ENCODE results near the gene ASAP3.

DNA sequence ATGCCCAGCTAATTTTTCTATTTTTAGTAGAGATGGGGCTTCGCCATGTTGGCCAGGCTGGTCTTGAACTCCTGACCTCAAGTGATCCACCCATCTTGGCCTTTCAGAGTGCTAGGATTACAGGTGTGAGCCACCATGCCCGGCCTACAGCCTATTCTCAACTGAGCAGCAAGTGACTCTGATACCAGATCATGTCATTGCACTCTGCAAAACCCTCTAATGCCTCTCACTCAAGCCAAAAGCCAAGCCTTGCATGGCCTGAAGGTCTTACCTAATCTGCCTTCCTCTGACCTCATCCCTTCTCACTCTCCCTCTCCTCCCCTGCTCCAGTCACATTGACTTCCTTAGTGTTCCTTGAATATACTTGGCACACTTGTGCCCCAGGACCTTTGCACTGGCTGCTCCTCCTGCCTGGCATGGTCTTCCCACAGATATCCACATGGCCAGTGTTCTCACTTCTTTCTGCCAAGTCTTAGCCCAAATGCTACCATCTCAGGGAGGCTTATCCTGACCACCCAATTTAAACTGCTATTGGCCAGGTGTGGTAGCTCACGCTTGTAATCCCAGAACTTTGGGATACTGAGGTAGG lies 8.2 kb upstream of the ASAP3 start:
- TF ChIP-seq, protein P1, sequence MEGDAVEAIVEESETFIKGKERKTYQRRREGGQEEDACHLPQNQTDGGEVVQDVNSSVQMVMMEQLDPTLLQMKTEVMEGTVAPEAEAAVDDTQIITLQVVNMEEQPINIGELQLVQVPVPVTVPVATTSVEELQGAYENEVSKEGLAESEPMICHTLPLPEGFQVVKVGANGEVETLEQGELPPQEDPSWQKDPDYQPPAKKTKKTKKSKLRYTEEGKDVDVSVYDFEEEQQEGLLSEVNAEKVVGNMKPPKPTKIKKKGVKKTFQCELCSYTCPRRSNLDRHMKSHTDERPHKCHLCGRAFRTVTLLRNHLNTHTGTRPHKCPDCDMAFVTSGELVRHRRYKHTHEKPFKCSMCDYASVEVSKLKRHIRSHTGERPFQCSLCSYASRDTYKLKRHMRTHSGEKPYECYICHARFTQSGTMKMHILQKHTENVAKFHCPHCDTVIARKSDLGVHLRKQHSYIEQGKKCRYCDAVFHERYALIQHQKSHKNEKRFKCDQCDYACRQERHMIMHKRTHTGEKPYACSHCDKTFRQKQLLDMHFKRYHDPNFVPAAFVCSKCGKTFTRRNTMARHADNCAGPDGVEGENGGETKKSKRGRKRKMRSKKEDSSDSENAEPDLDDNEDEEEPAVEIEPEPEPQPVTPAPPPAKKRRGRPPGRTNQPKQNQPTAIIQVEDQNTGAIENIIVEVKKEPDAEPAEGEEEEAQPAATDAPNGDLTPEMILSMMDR (IDR thresholded peaks at IDR 0.05) = no peak
- TF ChIP-seq POLR2A (IDR thresholded peaks at IDR 0.05) (no peak), POLR2AphosphoS5 (IDR thresholded peaks at IDR 0.05) (no peak), EP300 (IDR thresholded peaks at IDR 0.05) (no peak)
